Ovary (tissue), 3 donors: ENCODE measurements around the gene AKR1C3.
"Not testable (repeated sequence)": the region's sequence is repeated elsewhere in the genome, so short reads cannot be mapped to it uniquely, and the experiment has no call there.

Source experiments
- POLR2A ChIP-seq: fragments of 450-650 bp; IDR thresholded peaks from one replicate; pipeline ENCODE4 v1.6.1; 2017; ENCODE audit warnings: antibody characterized with exemption, mild to moderate bottlenecking, moderate library complexity
- TF ChIP-seq, protein P1 (sequence below), 3 donors: fragments of 450-650 bp in 2 of 3; fragments of 200-600 bp in 1 of 3; IDR thresholded peaks; one replicate each; pipeline versions ENCODE4 v1.5.1 to v1.8.0; 2016 to 2022; ENCODE audit warnings: antibody characterized with exemption in 3 of 3, mild to moderate bottlenecking in 1 of 3
- donor health status: DM: no; HTN: no; CAD: no.

DNA sequence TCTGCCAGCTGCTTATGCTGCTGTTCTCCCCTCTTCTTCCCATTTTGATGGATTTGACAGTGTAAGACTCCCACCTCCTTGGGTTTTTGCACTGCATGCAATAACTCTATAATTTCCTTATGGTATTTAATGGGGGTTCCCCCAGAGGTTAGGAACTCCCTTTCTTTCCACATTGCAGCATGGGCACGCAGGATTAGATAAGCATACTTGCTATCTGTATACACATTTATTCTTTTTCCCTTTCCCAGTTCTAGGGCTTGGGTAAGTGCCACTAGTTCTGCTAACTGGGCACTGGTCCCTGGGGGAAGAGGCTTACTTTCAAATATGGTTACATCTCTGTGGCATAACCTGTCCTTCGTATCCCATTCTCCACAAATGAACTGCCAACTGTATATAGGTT lies 39.4 kb upstream of the AKR1C3 start:
- TF ChIP-seq, protein P1, sequence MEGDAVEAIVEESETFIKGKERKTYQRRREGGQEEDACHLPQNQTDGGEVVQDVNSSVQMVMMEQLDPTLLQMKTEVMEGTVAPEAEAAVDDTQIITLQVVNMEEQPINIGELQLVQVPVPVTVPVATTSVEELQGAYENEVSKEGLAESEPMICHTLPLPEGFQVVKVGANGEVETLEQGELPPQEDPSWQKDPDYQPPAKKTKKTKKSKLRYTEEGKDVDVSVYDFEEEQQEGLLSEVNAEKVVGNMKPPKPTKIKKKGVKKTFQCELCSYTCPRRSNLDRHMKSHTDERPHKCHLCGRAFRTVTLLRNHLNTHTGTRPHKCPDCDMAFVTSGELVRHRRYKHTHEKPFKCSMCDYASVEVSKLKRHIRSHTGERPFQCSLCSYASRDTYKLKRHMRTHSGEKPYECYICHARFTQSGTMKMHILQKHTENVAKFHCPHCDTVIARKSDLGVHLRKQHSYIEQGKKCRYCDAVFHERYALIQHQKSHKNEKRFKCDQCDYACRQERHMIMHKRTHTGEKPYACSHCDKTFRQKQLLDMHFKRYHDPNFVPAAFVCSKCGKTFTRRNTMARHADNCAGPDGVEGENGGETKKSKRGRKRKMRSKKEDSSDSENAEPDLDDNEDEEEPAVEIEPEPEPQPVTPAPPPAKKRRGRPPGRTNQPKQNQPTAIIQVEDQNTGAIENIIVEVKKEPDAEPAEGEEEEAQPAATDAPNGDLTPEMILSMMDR (IDR thresholded peaks at IDR 0.05): not testable (repeated sequence)
- not testable (repeated sequence) for TF ChIP-seq POLR2A
